KBM-7 (cell line): Measurements from ENCODE around the gene GPR107.
A peak's percentile ranks its signal among the peaks of the same experiment; 100 is the strongest.

Source experiments
- DNase-seq: peaks from one replicate; pipeline ENCODE4 v3.0.0-alpha.2; 2015
- in situ Hi-C: fragments of 300-500 bp; cut with MboI; formaldehyde crosslinking; loops from 2 replicates; pipeline ENCODE4 v1.14.3; 2020; ENCODE audit warnings: low sequenced_read_pairs, low pct_unique_long_range_greater_than_20kb, mixed read lengths

Gene GPR107

GRCh38 chr9:130026583-130027340 lies 26.9 kb upstream of the GPR107 start:
- in situ Hi-C loops: no loop called here
- no peak for DNase-seq

- DNase-seq: no peak
These were observed 26.0 kb upstream of the GPR107 start for GRCh38 chr9:130027533-130028365.

GRCh38 chr9:130028493-130029222 lies 25.0 kb upstream of the GPR107 start:
- in situ Hi-C loops: no loop called here
- DNase-seq: no peak

More at GRCh38 chr9:130027533-130028365, 26.0 kb upstream of the GPR107 start:
- in situ Hi-C loops: no loop called here

- in situ Hi-C loops: no loop called here
- no peak for DNase-seq
These were observed 24.3 kb upstream of the GPR107 start for GRCh38 chr9:130029223-130029973.

- DNase-seq: no peak
- in situ Hi-C loops: no loop called here
These were observed 23.0 kb upstream of the GPR107 start for GRCh38 chr9:130030651-130031127.

- DNase-seq: no peak
- in situ Hi-C loops: no loop called here
These were observed 19.1 kb upstream of the GPR107 start for GRCh38 chr9:130034570-130034969.

GRCh38 chr9:130036099-130036498 lies 17.6 kb upstream of the GPR107 start:
- no peak for DNase-seq
- in situ Hi-C loops: no loop called here

GRCh38 chr9:130039528-130040147 lies 14.1 kb upstream of the GPR107 start:
- peak; percentile 63 for DNase-seq
- in situ Hi-C loops: no loop called here

GRCh38 chr9:130040984-130041647 lies 12.6 kb upstream of the GPR107 start:
- in situ Hi-C loops: no loop called here
- DNase-seq: no peak

GRCh38 chr9:130041648-130042405 lies 11.9 kb upstream of the GPR107 start:
- DNase-seq: no peak
- in situ Hi-C loops: no loop called here

GRCh38 chr9:130042406-130042884 lies 11.3 kb upstream of the GPR107 start:
- DNase-seq: no peak

GRCh38 chr9:130042885-130043653 lies 10.6 kb upstream of the GPR107 start, which contains the start of gene FNBP1:
TSS of gene FNBP1 (minus strand) at chr9:130043189. CDS start at chr9:130042975, 214 bp downstream.
- in situ Hi-C loops: no loop called here
- DNase-seq: peak; percentile 69

More at GRCh38 chr9:130042406-130042884, 11.3 kb upstream of the GPR107 start:
- in situ Hi-C loops: no loop called here

- in situ Hi-C loops: no loop called here
- no peak for DNase-seq
These were observed 9.8 kb upstream of the GPR107 start for GRCh38 chr9:130043654-130044623.

- in situ Hi-C loops: no loop called here
- no peak for DNase-seq
These were observed 7.8 kb upstream of the GPR107 start for GRCh38 chr9:130045725-130046450.
